ENCODE measurements around the gene CEACAM7.

GRCh38 chr19:41694196-41694595, 6.1 kb upstream of the CEACAM7 start:
- no peak for TF ChIP-seq POLR2A (IDR thresholded peaks at IDR 0.05)
- TF ChIP-seq CTCF (IDR thresholded peaks at IDR 0.05), result no peak
